Activated naive CD8-positive, alpha-beta T cell treated with anti-CD3 and anti-CD28 coated beads, Interleukin-2, amount 50 U/mL, for 24 hours (primary cell): Measurements from ENCODE around the gene ZBTB46.
"Not testable (repeated sequence)": the region's sequence is repeated elsewhere in the genome, so short reads cannot be mapped to it uniquely, and the experiment has no call there.

Experiments used
- ATAC-seq: fragments of 150-1000 bp; cut with Tn5 transposase; one replicate; pipeline ENCODE4 v1.10.0; 2021
- DNase-seq: peaks from one replicate; pipeline ENCODE4 v3.0.0; 2021
- H3K27ac Mint-ChIP-seq: one replicate; pipeline ENCODE4 v1.8.0; 2021; ENCODE audit warnings: mild to moderate bottlenecking, mixed read lengths
- H3K27me3 Mint-ChIP-seq: one replicate; pipeline ENCODE4 v1.8.0; 2021; ENCODE audit warnings: mixed read lengths
- H3K36me3 Mint-ChIP-seq: one replicate; pipeline ENCODE4 v1.8.0; 2021; ENCODE audit warnings: low read depth, mixed read lengths
- H3K4me1 Mint-ChIP-seq: one replicate; pipeline ENCODE4 v1.8.0; 2021; ENCODE audit warnings: mixed read lengths
- H3K4me3 Mint-ChIP-seq: one replicate; pipeline ENCODE4 v1.8.0; 2021; ENCODE audit warnings: mild to moderate bottlenecking, moderate library complexity, mixed read lengths
- H3K9me3 Mint-ChIP-seq: one replicate; pipeline ENCODE4 v1.8.0; 2021; ENCODE audit warnings: mixed read lengths

ZBTB46 gene

GRCh38 chr20:63801174-63801573 lies 29.9 kb downstream of the ZBTB46 start:
- not testable (repeated sequence) for H3K4me1 Mint-ChIP-seq

GRCh38 chr20:63800411-63800810 lies 30.7 kb downstream of the ZBTB46 start:
- not testable (repeated sequence) for H3K4me1 Mint-ChIP-seq, H3K4me3 Mint-ChIP-seq, ATAC-seq, H3K9me3 Mint-ChIP-seq, DNase-seq, H3K36me3 Mint-ChIP-seq, H3K27ac Mint-ChIP-seq
- H3K27me3 Mint-ChIP-seq: peaks cover 11% of the 10 kb centered on the region

More at GRCh38 chr20:63801174-63801573, 29.9 kb downstream of the ZBTB46 start:
- not testable (repeated sequence) for ATAC-seq, H3K4me3 Mint-ChIP-seq, H3K9me3 Mint-ChIP-seq, DNase-seq, H3K36me3 Mint-ChIP-seq, H3K27ac Mint-ChIP-seq
- peaks cover 11% of the 10 kb centered on the region for H3K27me3 Mint-ChIP-seq

DNA sequence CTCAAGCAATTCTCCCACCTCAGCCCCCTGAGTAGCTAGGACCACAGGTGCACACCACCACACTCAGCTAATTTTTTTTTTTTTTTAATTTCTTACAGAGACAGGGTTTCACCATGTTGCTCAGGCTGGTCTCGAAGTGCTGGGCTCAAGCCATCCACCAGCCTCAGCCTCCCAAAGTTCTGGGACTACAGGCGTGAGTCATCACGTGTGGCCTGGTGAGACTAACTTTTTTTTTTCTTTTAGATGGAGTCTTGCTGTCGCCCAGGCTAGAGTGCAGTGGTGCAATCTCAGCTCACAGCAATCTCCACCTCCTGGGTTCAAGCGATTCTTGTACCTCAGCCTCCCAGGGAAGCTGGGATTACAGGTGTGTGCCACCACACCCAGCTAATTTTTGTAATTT lies 31.9 kb downstream of the ZBTB46 start:
- H3K27ac Mint-ChIP-seq, ATAC-seq, H3K4me3 Mint-ChIP-seq, H3K4me1 Mint-ChIP-seq, H3K9me3 Mint-ChIP-seq, DNase-seq, H3K36me3 Mint-ChIP-seq: not testable (repeated sequence)
- peaks cover 11% of the 10 kb centered on the region for H3K27me3 Mint-ChIP-seq

GRCh38 chr20:63797175-63797574 lies 33.9 kb downstream of the ZBTB46 start:
- H3K27ac Mint-ChIP-seq, H3K27me3 Mint-ChIP-seq, H3K36me3 Mint-ChIP-seq, DNase-seq, H3K4me3 Mint-ChIP-seq, ATAC-seq, H3K4me1 Mint-ChIP-seq, H3K9me3 Mint-ChIP-seq: not testable (repeated sequence)

DNA sequence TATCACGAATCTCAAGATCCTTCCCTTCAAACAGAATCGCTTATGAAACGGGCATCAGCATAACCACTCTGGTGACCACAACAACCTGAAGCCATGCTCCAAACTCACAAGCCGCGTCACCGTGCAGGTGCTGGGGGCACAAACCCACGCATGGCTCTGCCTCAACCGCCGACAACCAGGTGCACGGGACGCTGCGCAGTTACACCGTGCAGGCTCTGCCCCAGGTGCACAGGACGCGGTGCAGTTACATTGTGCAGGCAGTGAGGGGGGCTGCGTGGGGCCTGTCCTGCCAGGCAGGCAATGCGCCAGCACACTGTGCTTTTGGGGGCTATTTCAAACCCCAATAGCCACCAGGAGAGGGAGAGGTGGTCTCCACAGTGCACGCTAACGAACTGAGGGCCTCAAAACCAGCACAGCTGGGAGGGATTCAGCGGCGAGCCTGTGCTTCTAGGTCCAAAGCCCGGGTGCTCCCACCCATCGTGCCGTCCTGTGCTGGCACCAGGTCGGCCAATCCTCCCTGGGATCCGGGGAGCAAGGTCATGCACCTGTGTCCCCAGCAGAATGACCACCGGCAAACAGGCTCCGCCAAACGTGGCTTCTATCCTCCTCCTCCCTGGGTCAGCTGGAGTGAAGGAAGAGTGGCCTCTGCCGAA lies 35.8 kb downstream of the ZBTB46 start:
- peaks cover 2% of the 10 kb centered on the region for H3K4me1 Mint-ChIP-seq
- peaks cover 4% of the 10 kb centered on the region for H3K27me3 Mint-ChIP-seq
- H3K9me3 Mint-ChIP-seq: no peaks in the 10 kb centered on the region
- DNase-seq (no peak), ATAC-seq (no peak)
- no peak overlapping the region for H3K27ac Mint-ChIP-seq
- no peaks in the 10 kb centered on the region for H3K36me3 Mint-ChIP-seq
- H3K4me3 Mint-ChIP-seq: no peak overlapping the region

- peaks cover 2% of the 10 kb centered on the region for H3K4me1 Mint-ChIP-seq
- H3K27me3 Mint-ChIP-seq: peaks cover 4% of the 10 kb centered on the region
- ATAC-seq (no peak), DNase-seq (no peak)
- no peaks in the 10 kb centered on the region for H3K36me3 Mint-ChIP-seq
- no peak overlapping the region for H3K27ac Mint-ChIP-seq
- no peaks in the 10 kb centered on the region for H3K9me3 Mint-ChIP-seq
- no peak overlapping the region for H3K4me3 Mint-ChIP-seq
Measured at GRCh38 chr20:63794614-63795013, 36.5 kb downstream of the ZBTB46 start.

GRCh38 chr20:63792866-63793265 lies 38.2 kb downstream of the ZBTB46 start:
- Mint-ChIP-seq H3K27me3 (peaks cover 4% of the 10 kb centered on the region), H3K9me3 (no peaks in the 10 kb centered on the region), H3K27ac (no peak overlapping the region), H3K36me3 (no peaks in the 10 kb centered on the region), H3K4me3 (no peak overlapping the region), H3K4me1 (peaks cover 2% of the 10 kb centered on the region)
- no peak for ATAC-seq
- DNase-seq: no peak

- Mint-ChIP-seq H3K27me3 (peaks cover 4% of the 10 kb centered on the region), H3K4me1 (peaks cover 2% of the 10 kb centered on the region), H3K36me3 (no peaks in the 10 kb centered on the region), H3K4me3 (no peak overlapping the region), H3K27ac (no peak overlapping the region), H3K9me3 (no peaks in the 10 kb centered on the region)
- DNase-seq (no peak), ATAC-seq (no peak)
Measured at GRCh38 chr20:63791497-63792156, 39.4 kb downstream of the ZBTB46 start.

DNA sequence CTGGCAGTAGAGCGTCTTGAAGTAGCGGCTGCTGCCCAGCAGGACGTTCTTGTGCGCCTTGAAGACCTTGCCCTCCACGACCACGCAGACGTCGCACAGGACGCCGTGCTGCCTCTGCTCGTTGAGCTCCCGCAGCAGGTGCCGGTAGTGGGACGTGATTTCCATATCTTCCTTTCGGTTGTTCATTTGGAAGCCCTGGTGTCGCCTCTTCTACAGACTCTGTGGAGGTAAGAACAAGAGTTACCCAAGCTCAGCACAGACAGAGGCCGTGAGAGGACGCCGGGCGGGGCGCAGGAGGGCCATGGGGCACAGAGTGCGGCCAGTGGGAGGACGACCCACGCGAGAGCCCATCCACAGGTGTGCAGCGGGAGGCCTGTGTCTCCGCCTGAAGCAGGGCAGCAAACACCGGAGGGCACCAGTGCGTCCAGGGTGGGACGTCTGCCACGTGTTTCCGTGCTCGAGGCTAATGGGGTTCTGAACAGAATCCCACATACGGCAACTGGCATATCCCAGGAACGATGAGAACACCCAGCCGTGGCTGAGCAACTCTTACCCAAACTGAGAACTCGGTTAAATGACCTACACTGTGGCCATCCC lies 40.4 kb downstream of the ZBTB46 start:
- Mint-ChIP-seq H3K27me3 (peaks cover 4% of the 10 kb centered on the region), H3K4me1 (no peaks in the 10 kb centered on the region), H3K27ac (no peak overlapping the region), H3K36me3 (no peaks in the 10 kb centered on the region), H3K9me3 (no peaks in the 10 kb centered on the region), H3K4me3 (no peak overlapping the region)
- DNase-seq (no peak), ATAC-seq (peak; percentile 22)

DNA sequence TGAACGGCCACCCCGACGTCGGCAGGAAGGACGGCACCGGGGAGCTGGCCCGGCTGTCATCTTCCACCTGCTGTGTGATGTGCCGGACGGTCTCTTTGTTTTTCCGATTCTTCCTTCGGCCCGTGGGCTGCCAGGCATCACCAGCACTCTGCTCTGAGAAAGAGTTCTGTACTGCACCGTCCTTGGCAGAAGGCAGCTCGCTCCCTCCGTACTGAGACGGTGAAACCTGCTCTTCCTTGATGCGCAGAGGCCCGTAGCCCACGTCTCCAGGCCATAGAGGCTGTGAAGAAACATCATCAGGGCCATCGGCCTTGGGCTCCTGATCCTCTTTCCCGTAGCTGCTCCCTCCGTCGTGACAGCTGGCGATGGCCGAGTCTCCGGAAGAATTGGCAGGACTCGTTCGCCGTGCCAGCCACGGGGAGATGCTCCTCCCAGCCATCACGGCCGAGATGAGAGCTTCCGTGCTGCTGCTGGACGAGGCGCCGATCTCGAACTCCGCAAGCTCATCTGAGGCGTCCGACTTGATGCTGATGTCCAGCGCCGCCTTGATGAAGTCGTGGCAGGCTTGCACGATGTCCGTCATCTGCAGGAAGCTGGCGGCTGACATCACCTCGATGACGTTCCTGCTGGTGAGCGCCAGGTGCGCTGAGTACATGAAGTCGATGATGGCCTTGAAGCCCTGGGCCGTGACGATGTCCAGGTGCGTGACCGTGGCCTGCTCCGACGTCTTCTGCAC lies 41.1 kb downstream of the ZBTB46 start:
- ATAC-seq: no peak

DNA sequence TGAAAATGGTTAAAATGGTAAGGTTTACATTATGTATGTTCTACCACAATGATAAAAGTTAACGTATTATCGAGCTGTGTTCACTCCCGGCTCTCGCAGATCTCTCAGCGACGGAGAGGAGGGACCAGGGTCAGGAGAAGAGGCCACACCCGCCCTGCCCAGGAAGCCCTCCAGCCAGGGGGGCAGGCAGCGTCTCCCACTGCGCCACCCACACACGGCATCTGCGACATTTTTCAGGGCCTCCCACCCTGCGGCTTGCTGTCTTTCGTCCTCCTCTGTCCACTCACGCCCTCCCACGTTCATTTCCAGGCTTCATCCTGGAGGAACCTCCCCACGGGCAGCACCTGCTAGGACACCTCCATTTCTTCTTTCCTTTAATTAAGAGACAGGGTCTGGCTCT lies 43.3 kb downstream of the ZBTB46 start:
- H3K36me3 Mint-ChIP-seq: no peaks in the 10 kb centered on the region
- peaks cover under 1% of the 10 kb centered on the region for H3K4me1 Mint-ChIP-seq
- H3K27ac Mint-ChIP-seq: no peak overlapping the region
- no peaks in the 10 kb centered on the region for H3K27me3 Mint-ChIP-seq
- DNase-seq (no peak), ATAC-seq (no peak)
- no peaks in the 10 kb centered on the region for H3K9me3 Mint-ChIP-seq
- no peak overlapping the region for H3K4me3 Mint-ChIP-seq

More for the DNA sequence above, 41.1 kb downstream of the ZBTB46 start:
- no peak for DNase-seq
- no peak overlapping the region for H3K27ac Mint-ChIP-seq
- peaks cover 1% of the 10 kb centered on the region for H3K27me3 Mint-ChIP-seq
- H3K4me1 Mint-ChIP-seq: no peaks in the 10 kb centered on the region
- no peaks in the 10 kb centered on the region for H3K36me3 Mint-ChIP-seq
- no peaks in the 10 kb centered on the region for H3K9me3 Mint-ChIP-seq
- no peak overlapping the region for H3K4me3 Mint-ChIP-seq

- no peak overlapping the region for H3K4me3 Mint-ChIP-seq
- H3K36me3 Mint-ChIP-seq: no peaks in the 10 kb centered on the region
Measured at GRCh38 chr20:63787302-63787701, 43.8 kb downstream of the ZBTB46 start.

GRCh38 chr20:63785691-63786131 lies 45.4 kb downstream of the ZBTB46 start:
- peaks cover 13% of the 10 kb centered on the region for H3K4me1 Mint-ChIP-seq
- no peak overlapping the region for H3K27ac Mint-ChIP-seq
- no peak overlapping the region for H3K4me3 Mint-ChIP-seq
- no peaks in the 10 kb centered on the region for H3K27me3 Mint-ChIP-seq
- ATAC-seq (no peak), DNase-seq (no peak)
- H3K9me3 Mint-ChIP-seq: no peaks in the 10 kb centered on the region
- H3K36me3 Mint-ChIP-seq: no peaks in the 10 kb centered on the region

More at GRCh38 chr20:63787302-63787701, 43.8 kb downstream of the ZBTB46 start:
- ATAC-seq: no peak
- Mint-ChIP-seq H3K4me1 (peaks cover 3% of the 10 kb centered on the region), H3K9me3 (no peaks in the 10 kb centered on the region), H3K27ac (no peak overlapping the region), H3K27me3 (no peaks in the 10 kb centered on the region)
- no peak for DNase-seq

- no peaks in the 10 kb centered on the region for H3K9me3 Mint-ChIP-seq
- DNase-seq (no peak), ATAC-seq (no peak)
- H3K4me3 Mint-ChIP-seq: no peak overlapping the region
- H3K4me1 Mint-ChIP-seq: peaks cover 15% of the 10 kb centered on the region
- no peaks in the 10 kb centered on the region for H3K27me3 Mint-ChIP-seq
- no peaks in the 10 kb centered on the region for H3K36me3 Mint-ChIP-seq
- no peak overlapping the region for H3K27ac Mint-ChIP-seq
Measured at GRCh38 chr20:63783970-63784369, 47.1 kb downstream of the ZBTB46 start.
